ENCODE results near the gene CREBBP. TPM values are rescaled to one million over a fixed set of nuclear protein-coding genes. Genes with fewer than 3 reads are reported as not detected.
"Not testable (repeated sequence)": the region's sequence is repeated elsewhere in the genome, so short reads cannot be mapped to it uniquely, and the experiment has no call there.

The CREBBP gene
- total RNA-seq, 1 donor from 2014 or later: 31.4 TPM

DNA sequence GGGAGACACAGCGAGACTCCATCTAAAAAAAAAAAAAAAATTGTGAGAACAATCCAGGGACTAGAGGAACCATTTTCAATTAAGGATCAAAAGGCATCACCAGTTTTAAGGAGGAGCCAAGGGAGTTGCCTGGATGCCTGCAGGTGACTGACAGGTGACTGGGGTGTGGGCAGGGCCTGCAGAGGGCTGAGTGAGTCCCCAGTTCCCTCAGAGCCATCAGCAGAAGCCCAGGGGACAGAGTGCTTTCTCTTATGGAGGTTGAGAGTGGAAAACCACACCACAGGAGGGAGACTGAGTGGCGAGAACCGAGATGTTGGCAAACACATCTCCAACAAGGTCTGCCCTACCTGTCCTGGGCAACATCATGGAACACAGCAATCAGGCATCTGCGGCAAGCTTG is 27.1 kb upstream of the CREBBP start:
- TF ChIP-seq, protein P1, sequence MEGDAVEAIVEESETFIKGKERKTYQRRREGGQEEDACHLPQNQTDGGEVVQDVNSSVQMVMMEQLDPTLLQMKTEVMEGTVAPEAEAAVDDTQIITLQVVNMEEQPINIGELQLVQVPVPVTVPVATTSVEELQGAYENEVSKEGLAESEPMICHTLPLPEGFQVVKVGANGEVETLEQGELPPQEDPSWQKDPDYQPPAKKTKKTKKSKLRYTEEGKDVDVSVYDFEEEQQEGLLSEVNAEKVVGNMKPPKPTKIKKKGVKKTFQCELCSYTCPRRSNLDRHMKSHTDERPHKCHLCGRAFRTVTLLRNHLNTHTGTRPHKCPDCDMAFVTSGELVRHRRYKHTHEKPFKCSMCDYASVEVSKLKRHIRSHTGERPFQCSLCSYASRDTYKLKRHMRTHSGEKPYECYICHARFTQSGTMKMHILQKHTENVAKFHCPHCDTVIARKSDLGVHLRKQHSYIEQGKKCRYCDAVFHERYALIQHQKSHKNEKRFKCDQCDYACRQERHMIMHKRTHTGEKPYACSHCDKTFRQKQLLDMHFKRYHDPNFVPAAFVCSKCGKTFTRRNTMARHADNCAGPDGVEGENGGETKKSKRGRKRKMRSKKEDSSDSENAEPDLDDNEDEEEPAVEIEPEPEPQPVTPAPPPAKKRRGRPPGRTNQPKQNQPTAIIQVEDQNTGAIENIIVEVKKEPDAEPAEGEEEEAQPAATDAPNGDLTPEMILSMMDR (IDR thresholded peaks at IDR 0.05; ENCODE audit: insufficient read depth, low read length, poor library complexity, severe bottlenecking): no peak

DNA sequence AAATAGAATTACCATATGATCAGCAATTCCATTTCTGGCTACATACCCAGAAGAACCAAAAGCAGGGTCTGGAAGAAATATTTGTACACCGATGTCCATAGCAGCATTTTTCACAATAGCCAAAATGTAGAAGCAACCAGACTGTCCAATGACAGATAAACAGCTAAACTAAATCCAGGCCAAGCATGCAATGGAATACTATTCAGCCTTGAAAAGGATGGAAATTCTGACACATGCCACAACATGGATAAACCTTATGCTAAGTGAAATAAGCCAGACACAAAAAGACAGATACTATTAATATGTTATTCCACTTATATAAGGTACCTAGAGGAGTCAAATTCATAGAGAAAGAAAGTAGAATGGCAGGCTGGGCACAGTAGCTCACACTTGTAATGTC is 25.9 kb upstream of the CREBBP start:
- DNase-seq (ENCODE audit: low read depth): no peak
- Histone ChIP-seq H3K4me3 (ENCODE audit: low read depth, low read length) (no peak overlapping the region), H3K36me3 (ENCODE audit: control insufficient read depth, insufficient read depth, low read length) (no peaks in the 10 kb centered on the region), H3K27me3 (ENCODE audit: control insufficient read depth, insufficient read depth, low read length) (no peaks in the 10 kb centered on the region)
- TF ChIP-seq, protein P1 (IDR thresholded peaks at IDR 0.05; ENCODE audit: insufficient read depth, low read length, poor library complexity, severe bottlenecking): no peak

More for the DNA sequence above, 27.1 kb upstream of the CREBBP start:
- Histone ChIP-seq H3K27me3 (ENCODE audit: control insufficient read depth, insufficient read depth, low read length) (no peaks in the 10 kb centered on the region), H3K4me3 (ENCODE audit: low read depth, low read length) (no peak overlapping the region), H3K36me3 (ENCODE audit: control insufficient read depth, insufficient read depth, low read length) (no peaks in the 10 kb centered on the region)
- no peak for DNase-seq (ENCODE audit: low read depth)

DNA sequence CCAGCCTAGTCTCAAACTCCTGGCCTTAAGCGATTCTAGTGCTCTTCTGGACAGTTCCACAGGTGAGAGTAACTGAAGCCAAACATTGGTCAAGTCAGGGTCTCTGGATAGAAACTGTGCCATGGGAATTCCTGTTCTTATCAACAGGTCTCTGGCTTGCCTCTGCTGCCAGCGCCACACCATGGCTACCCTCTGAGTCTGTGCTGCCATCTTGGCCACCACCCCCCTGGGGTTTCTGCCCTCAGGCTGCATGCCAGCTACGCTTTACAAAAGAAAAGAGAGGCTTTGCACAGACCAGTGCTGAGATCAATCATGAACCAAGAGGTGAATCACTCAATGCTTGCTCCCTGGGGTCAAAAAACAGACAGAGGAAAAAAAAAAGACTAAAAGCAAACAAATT is 24.4 kb upstream of the CREBBP start:
- no peak for DNase-seq (ENCODE audit: low read depth)
- no peaks in the 10 kb centered on the region for H3K36me3 ChIP-seq (ENCODE audit: control insufficient read depth, insufficient read depth, low read length)
- TF ChIP-seq, protein P1 (IDR thresholded peaks at IDR 0.05; ENCODE audit: insufficient read depth, low read length, poor library complexity, severe bottlenecking): no peak

DNA sequence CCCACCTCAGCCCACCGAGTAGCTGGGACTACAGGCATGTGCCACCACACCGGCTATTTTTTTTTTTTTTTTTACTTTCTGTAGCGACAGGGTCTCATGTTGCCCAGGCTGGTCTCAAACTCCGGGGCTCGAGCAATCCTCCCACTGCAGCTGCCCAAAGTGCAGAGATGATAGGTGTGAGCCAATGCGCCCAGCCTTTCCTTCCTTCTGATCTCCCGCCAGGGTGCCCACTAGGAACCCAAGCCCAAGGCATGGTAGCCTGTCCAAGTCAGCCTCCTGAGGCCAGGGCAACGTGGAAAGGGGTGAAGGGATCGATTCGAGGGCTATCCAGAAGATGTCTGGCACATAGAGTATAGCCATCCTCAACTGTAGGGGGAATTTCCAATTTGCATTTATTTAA is 9.6 kb upstream of the CREBBP start:
- Histone ChIP-seq H3K36me3 (ENCODE audit: control insufficient read depth, insufficient read depth, low read length) (no peaks in the 10 kb centered on the region), H3K27me3 (ENCODE audit: control insufficient read depth, insufficient read depth, low read length) (no peaks in the 10 kb centered on the region), H3K4me3 (ENCODE audit: low read depth, low read length) (no peak overlapping the region)
- TF ChIP-seq, protein P1 (IDR thresholded peaks at IDR 0.05; ENCODE audit: insufficient read depth, low read length, poor library complexity, severe bottlenecking): no peak
- no peak for DNase-seq (ENCODE audit: low read depth)

More for the DNA sequence above, 24.4 kb upstream of the CREBBP start:
- Histone ChIP-seq H3K27me3 (ENCODE audit: control insufficient read depth, insufficient read depth, low read length) (no peaks in the 10 kb centered on the region), H3K4me3 (ENCODE audit: low read depth, low read length) (no peak overlapping the region)

DNA sequence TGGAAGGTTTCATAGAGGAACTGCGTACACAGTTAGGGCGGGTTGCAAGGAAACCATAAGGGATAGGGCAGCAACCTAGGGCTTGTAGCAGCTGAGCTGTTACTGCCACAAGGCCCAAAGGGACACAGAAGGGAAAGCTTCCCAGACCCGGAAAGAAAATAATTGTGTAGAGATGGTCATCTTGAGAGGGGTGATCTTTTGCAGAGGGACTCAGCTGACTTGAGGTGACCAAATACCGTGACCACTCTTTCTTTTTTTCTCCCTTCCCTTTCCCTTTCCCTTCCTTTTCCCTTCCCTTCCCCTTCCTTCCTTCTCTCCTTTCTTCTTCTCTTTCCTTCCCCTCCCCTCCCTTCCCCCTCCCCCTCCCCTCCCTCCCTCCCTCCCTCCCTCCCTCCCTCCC is 8.5 kb upstream of the CREBBP start:
- TF ChIP-seq, protein P1 (IDR thresholded peaks at IDR 0.05; ENCODE audit: insufficient read depth, low read length, poor library complexity, severe bottlenecking): no peak
- H3K27me3 ChIP-seq (ENCODE audit: control insufficient read depth, insufficient read depth, low read length): no peaks in the 10 kb centered on the region
- no peak for DNase-seq (ENCODE audit: low read depth)
- no peak overlapping the region for H3K4me3 ChIP-seq (ENCODE audit: low read depth, low read length)
- no peaks in the 10 kb centered on the region for H3K36me3 ChIP-seq (ENCODE audit: control insufficient read depth, insufficient read depth, low read length)

DNA sequence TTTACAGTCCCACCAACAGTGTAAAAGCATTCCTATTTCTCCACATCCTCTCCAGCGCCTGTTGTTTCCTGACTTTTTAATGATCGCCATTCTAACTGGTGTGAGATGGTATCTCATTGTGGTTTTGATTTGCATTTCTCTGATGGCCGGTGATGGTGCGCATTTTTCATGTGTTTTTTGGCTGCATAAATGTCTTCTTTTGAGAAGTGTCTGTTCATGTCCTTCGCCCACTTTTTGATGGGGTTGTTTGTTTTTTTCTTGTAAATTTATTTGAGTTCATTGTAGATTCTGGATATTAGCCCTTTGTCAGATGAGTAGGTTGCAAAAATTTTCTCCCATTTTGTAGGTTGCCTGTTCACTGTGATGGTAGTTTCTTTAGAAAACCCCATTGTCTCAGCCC is 5.5 kb upstream of the CREBBP start:
- DNase-seq (ENCODE audit: low read depth); H3K27me3 ChIP-seq (ENCODE audit: control insufficient read depth, insufficient read depth, low read length); H3K4me3 ChIP-seq (ENCODE audit: low read depth, low read length); H3K36me3 ChIP-seq (ENCODE audit: control insufficient read depth, insufficient read depth, low read length): not testable (repeated sequence)
